GM23338 (cell line): Measurements from ENCODE around the gene UBTD1. TPM values are rescaled to one million over a fixed set of nuclear protein-coding genes. Genes with fewer than 3 reads are reported as not detected.

Source experiments
- ATAC-seq: fragments of 200-7000 bp; cut with Tn5 transposase; 3 replicates; pipeline ENCODE4 v1.9.1; 2020
- DNase-seq: peaks from one replicate; pipeline ENCODE4 v3.0.0-alpha.2; 2015; ENCODE audit warnings: low spot score
- H2AFZ ChIP-seq: fragments of 200-600 bp; sonication (generic); 2 replicates; pipeline ENCODE4 v1.8.0; 2016; ENCODE audit warnings: antibody characterized with exemption, mild to moderate bottlenecking, moderate library complexity
- H3F3A ChIP-seq: fragments of 200-600 bp; sonication (generic); replicated peaks from 2 replicates; pipeline ENCODE4 v1.8.0; 2017; ENCODE audit warnings: antibody characterized with exemption, mixed run types, low read depth
- H3K27ac ChIP-seq: fragments of 200-600 bp; sonication (generic); 2 replicates; pipeline ENCODE4 v1.6.1; 2016; ENCODE audit warnings: low read depth
- H3K27me3 ChIP-seq: fragments of 200-600 bp; sonication (generic); 2 replicates; pipeline ENCODE4 v1.8.0; 2016; ENCODE audit warnings: mild to moderate bottlenecking, mixed run types, moderate library complexity; ENCODE audit not compliant: insufficient read depth
- H3K36me3 ChIP-seq: fragments of 200-600 bp; sonication (generic); 2 replicates; pipeline ENCODE4 v1.8.0; 2016; ENCODE audit warnings: mild to moderate bottlenecking; ENCODE audit not compliant: insufficient read depth
- H3K4me1 ChIP-seq: fragments of 200-600 bp; sonication (generic); 2 replicates; pipeline ENCODE4 v1.8.0; 2016; ENCODE audit warnings: mild to moderate bottlenecking, moderate library complexity; ENCODE audit not compliant: insufficient read depth
- H3K4me2 ChIP-seq: fragments of 200-600 bp; sonication (generic); 2 replicates; pipeline ENCODE4 v1.7.1; 2017; ENCODE audit warnings: mixed run types
- H3K4me3 ChIP-seq: fragments of 200-600 bp; sonication (generic); 2 replicates; pipeline ENCODE4 v1.6.1; 2016; ENCODE audit warnings: mixed run types
- H3K79me2 ChIP-seq: fragments of 200-600 bp; sonication (generic); replicated peaks from 2 replicates; pipeline ENCODE4 v1.8.0; 2017; ENCODE audit warnings: mild to moderate bottlenecking; ENCODE audit not compliant: insufficient read depth
- H3K9me2 ChIP-seq: fragments of 200-600 bp; sonication (generic); 2 replicates; pipeline ENCODE4 v1.8.0; 2017; ENCODE audit not compliant: insufficient read depth
- H4K20me1 ChIP-seq: fragments of 200-600 bp; sonication (generic); replicated peaks from 2 replicates; pipeline ENCODE4 v1.8.0; 2017; ENCODE audit warnings: mild to moderate bottlenecking; ENCODE audit not compliant: insufficient read depth
- H3K27ac Mint-ChIP-seq: 2 replicates; pipeline ENCODE4 v1.8.0; 2020; ENCODE audit warnings: inconsistent platforms, mild to moderate bottlenecking, moderate library complexity, mixed read lengths
- H3K27me3 Mint-ChIP-seq: 3 replicates; pipeline ENCODE4 v1.8.0; 2022; ENCODE audit warnings: low read depth, mild to moderate bottlenecking, moderate library complexity, mixed read lengths, inconsistent platforms; ENCODE audit not compliant: insufficient read depth, poor library complexity
- H3K36me3 Mint-ChIP-seq: 3 replicates; pipeline ENCODE4 v1.8.0; 2021; ENCODE audit warnings: low read depth, mild to moderate bottlenecking, inconsistent platforms, moderate library complexity, mixed read lengths
- H3K4me1 Mint-ChIP-seq: 3 replicates; pipeline ENCODE4 v1.8.0; 2020; ENCODE audit warnings: mild to moderate bottlenecking, inconsistent platforms, mixed read lengths
- H3K4me3 Mint-ChIP-seq: 3 replicates; pipeline ENCODE4 v1.8.0; 2021; ENCODE audit warnings: moderate library complexity, mild to moderate bottlenecking, inconsistent platforms, mixed read lengths
- H3K9me3 Mint-ChIP-seq: 3 replicates; pipeline ENCODE4 v1.8.0; 2020; ENCODE audit warnings: moderate library complexity, mild to moderate bottlenecking, inconsistent platforms, mixed read lengths
- NANOG ChIP-seq: IDR thresholded peaks from 2 replicates; pipeline ENCODE4 v1.6.1; 2016; ENCODE audit warnings: antibody characterized with exemption, borderline replicate concordance
- POLR2AphosphoS5 ChIP-seq: IDR thresholded peaks from 2 replicates; pipeline ENCODE4 v1.6.1; 2016; ENCODE audit warnings: antibody characterized with exemption, low read depth
- ZNF114 ChIP-seq: fragments of 250-450 bp; sonication (Bioruptor Pico); IDR thresholded peaks from 2 replicates; pipeline ENCODE4 v1.5.0; 2020; ENCODE audit warnings: mild to moderate bottlenecking, moderate library complexity
- polyA plus RNA-seq: library from polyadenylated mRNA; unstranded; fragments of >200 nt; fragmentation: Nextera tagmentation; extraction: Ambion mirVana; gene quantifications from 2 replicates; pipeline ENCODE4 v1.2.1, GENCODE V29; 2016
- total RNA-seq: library from RNA; depleted of rRNA; stranded (reverse); fragments of >200 nt; shearing (Covaris generic); gene quantifications from 2 replicates; pipeline ENCODE4 v1.2.3, GENCODE V29; 2014
- TF ChIP-seq, protein P1 (sequence below): IDR thresholded peaks from 2 replicates; pipeline ENCODE4 v1.6.1; 2016; ENCODE audit warnings: antibody characterized with exemption

UBTD1 gene
- total and polyA plus RNA-seq, 2 experiments from 2014 or later = 17.3 to 29.0 TPM

DNA sequence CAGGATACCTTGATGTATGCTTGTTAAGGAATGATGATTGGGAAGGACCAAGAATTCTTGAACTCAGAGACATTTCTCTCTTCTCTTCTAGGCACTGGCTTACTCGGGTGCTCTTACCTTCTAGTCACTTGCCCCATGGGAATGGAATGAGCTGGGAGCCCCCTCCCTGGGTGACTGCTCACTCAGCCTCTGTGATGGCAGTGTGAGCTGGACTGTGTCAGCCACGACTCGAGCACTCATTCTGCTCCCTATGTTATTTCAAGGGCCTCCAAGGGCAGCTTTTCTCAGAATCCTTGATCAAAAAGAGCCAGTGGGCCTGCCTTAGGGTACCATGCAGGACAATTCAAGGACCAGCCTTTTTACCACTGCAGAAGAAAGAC, 42.0 kb upstream of the UBTD1 start:
- Histone ChIP-seq H4K20me1 (peaks cover 17% of the 10 kb centered on the region), H3K27me3 (no peaks in the 10 kb centered on the region), H3K4me2 (no peak overlapping the region), H2AFZ (no peak overlapping the region), H3K4me3 (no peak overlapping the region), H3K36me3 (peaks cover 45% of the 10 kb centered on the region), H3K4me1 (no peaks in the 10 kb centered on the region), H3K27ac (peak overlapping the region; percentile 50; the same call in 1 of the 2 replicates), H3K9me2 (no peaks in the 10 kb centered on the region), H3K79me2 (0 out of 2 replicates have a peak, but pooled peaks cover 9% of the 10 kb centered on the region), H3F3A (peaks cover 20% of the 10 kb centered on the region; the same call in 1 of the 2 replicates)
- TF ChIP-seq ZNF114 (CRISPR knock-in tag) = no peak
- no peaks in the 10 kb centered on the region for H3K9me3 Mint-ChIP-seq
- H3K27me3 Mint-ChIP-seq = peaks cover 19% of the 10 kb centered on the region
- H3K27ac Mint-ChIP-seq = no peak overlapping the region
- peaks cover 91% of the 10 kb centered on the region for H3K36me3 Mint-ChIP-seq
- DNase-seq (no peak), ATAC-seq (no peak)
- no peaks in the 10 kb centered on the region for H3K4me1 Mint-ChIP-seq
- no peak overlapping the region; the same call in 2 of the 3 replicates for H3K4me3 Mint-ChIP-seq

DNA sequence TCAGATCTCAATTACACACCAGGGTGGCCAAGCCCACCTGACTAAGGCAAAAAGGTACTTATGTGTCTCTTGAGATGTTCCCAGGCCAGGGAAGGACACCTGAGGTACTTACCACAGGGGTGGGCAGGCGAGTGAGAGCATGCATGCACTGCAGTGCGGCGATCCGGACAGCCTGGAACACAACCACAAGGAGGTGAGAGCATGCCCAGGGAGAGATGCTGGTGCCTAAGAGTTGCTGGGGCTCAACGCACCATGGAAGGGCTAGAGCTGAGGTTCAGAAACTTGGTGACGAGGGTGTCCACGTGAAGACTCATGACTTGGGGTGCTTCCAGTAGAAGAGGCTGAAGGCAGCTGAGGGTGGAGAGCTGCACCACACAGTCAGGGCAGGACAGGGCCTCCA, 39.6 kb upstream of the UBTD1 start:
- Histone ChIP-seq H2AFZ (no peak overlapping the region), H3F3A (peaks cover 35% of the 10 kb centered on the region; the same call in 1 of the 2 replicates), H3K27me3 (no peaks in the 10 kb centered on the region), H3K79me2 (no peaks in the 10 kb centered on the region), H3K4me2 (no peak overlapping the region), H4K20me1 (peaks cover 21% of the 10 kb centered on the region), H3K27ac (no peak overlapping the region), H3K4me3 (no peak overlapping the region), H3K4me1 (no peaks in the 10 kb centered on the region), H3K9me2 (no peaks in the 10 kb centered on the region), H3K36me3 (peaks cover 62% of the 10 kb centered on the region)
- no peaks in the 10 kb centered on the region for H3K9me3 Mint-ChIP-seq
- H3K4me3 Mint-ChIP-seq = no peak overlapping the region
- DNase-seq (no peak), ATAC-seq (no peak)
- peaks cover 92% of the 10 kb centered on the region for H3K36me3 Mint-ChIP-seq
- peaks cover 4% of the 10 kb centered on the region; the same call in 1 of the 3 replicates for H3K4me1 Mint-ChIP-seq
- TF ChIP-seq NANOG (no peak), ZNF114 (CRISPR knock-in tag) (no peak), POLR2AphosphoS5 (0 out of 2 replicates have a peak, but pooled peaks have one; percentile 24)
- TF ChIP-seq, protein P1, sequence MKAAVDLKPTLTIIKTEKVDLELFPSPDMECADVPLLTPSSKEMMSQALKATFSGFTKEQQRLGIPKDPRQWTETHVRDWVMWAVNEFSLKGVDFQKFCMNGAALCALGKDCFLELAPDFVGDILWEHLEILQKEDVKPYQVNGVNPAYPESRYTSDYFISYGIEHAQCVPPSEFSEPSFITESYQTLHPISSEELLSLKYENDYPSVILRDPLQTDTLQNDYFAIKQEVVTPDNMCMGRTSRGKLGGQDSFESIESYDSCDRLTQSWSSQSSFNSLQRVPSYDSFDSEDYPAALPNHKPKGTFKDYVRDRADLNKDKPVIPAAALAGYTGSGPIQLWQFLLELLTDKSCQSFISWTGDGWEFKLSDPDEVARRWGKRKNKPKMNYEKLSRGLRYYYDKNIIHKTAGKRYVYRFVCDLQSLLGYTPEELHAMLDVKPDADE = no peak
- no peak overlapping the region for H3K27ac Mint-ChIP-seq
- H3K27me3 Mint-ChIP-seq = peaks cover 13% of the 10 kb centered on the region

DNA sequence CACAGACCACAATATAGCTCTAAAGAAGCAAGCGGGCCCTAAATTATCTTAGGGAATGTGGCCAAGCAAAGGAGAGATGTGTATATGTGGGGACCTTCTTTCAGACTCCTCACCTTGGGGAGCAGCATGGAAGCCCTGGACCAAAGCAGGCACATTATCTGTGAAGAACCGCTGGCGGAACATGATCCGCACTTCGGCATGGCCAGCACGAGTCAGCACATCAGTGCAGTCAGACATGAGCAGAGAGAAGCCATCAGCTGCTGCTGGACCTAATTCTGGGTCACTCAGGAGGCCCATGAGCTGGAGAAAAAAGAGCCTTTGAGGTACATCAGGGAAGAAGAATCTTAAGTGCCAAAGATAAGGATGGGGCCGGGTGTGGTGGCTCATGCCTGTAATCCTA, 38.8 kb upstream of the UBTD1 start:
- TF ChIP-seq, protein P1 = no peak
- Histone ChIP-seq H3F3A (peaks cover 41% of the 10 kb centered on the region), H3K9me2 (no peaks in the 10 kb centered on the region), H2AFZ (no peak overlapping the region), H3K79me2 (no peaks in the 10 kb centered on the region), H3K27me3 (no peaks in the 10 kb centered on the region), H4K20me1 (peaks cover 17% of the 10 kb centered on the region), H3K36me3 (peaks cover 57% of the 10 kb centered on the region), H3K4me1 (no peaks in the 10 kb centered on the region), H3K4me3 (no peak overlapping the region), H3K4me2 (no peak overlapping the region), H3K27ac (no peak overlapping the region)
- peaks cover 5% of the 10 kb centered on the region; the same call in 1 of the 3 replicates for H3K4me1 Mint-ChIP-seq
- peaks cover 92% of the 10 kb centered on the region for H3K36me3 Mint-ChIP-seq
- H3K27ac Mint-ChIP-seq = no peak overlapping the region
- peaks cover 12% of the 10 kb centered on the region for H3K27me3 Mint-ChIP-seq
- DNase-seq = no peak
- no peaks in the 10 kb centered on the region for H3K9me3 Mint-ChIP-seq
- ATAC-seq = no peak
- H3K4me3 Mint-ChIP-seq = no peak overlapping the region
